Measurements from ENCODE around the gene ISX. TPM values are rescaled to one million over a fixed set of nuclear protein-coding genes. Genes with fewer than 3 reads are reported as not detected.

Gene ISX
- total and polyA plus RNA-seq, 9 of the 15 experiments (the other 6 are each of a cell fraction or from before 2014, with no cell fraction given) = 0.03 to 0.36 (median 0.07) TPM

DNA sequence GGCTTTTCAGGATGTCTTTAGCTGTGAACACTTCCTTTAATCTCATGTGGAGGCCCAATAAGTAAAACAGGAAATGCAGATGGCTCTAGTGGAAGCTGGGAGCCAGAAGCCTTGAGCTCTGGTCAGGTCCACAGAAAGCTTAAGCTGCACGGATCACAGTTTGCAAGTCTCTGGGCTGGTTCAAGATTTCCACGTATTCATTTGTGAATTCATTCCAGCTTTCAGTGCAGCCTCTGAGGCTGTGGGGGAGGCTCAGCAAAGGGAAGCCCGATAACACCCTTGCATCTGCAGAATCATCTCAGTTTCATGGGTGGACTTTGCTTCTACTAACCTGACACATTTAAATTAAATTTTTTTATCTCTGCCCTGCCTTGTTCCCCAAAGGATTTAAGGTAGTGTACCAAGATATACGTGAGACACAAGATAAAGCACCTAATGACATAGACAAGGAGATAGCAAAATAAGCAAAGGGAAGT, 65.6 kb downstream of the ISX start (continued):
- TF ChIP-seq TEAD4 (IDR thresholded peaks at IDR 0.05; ENCODE audit: low read length) (peak; percentile 61), TEAD4 (CRISPR knock-in tag; IDR thresholded peaks at IDR 0.05; ENCODE audit: borderline replicate concordance) (no peak), FUS (optimal IDR thresholded peaks at IDR 0.05; ENCODE audit: low read depth, low read length) (no peak), XRCC3 (IDR thresholded peaks at IDR 0.05) (no peak), SIRT6 (IDR thresholded peaks at IDR 0.05; ENCODE audit: low read depth, low read length) (no peak), KLF13 (tag; IDR thresholded peaks at IDR 0.05; ENCODE audit: borderline replicate concordance, low read depth) (no peak), ZNF695 (CRISPR knock-in tag; IDR thresholded peaks at IDR 0.05) (no peak), NFATC3 (IDR thresholded peaks at IDR 0.05) (no peak), MIER1 (IDR thresholded peaks at IDR 0.05; ENCODE audit: low read depth) (no peak), PHF20 (IDR thresholded peaks at IDR 0.05; ENCODE audit: partially characterized antibody) (no peak), ZNF23 (CRISPR knock-in tag; IDR thresholded peaks at IDR 0.05) (no peak), ZNF766 (CRISPR knock-in tag; conservative IDR thresholded peaks at IDR 0.05) (no peak), GTF2F1 (IDR thresholded peaks at IDR 0.05; ENCODE audit: low read depth, low read length) (no peak), CBFB (CRISPR knock-in tag; IDR thresholded peaks at IDR 0.05) (no peak), HDAC1 (IDR thresholded peaks at IDR 0.05) (0 out of 4 replicates have a peak, but pooled peaks of 1 of the 2 experiments have one; percentile 25), CBX3 (IDR thresholded peaks at IDR 0.05; ENCODE audit: borderline replicate concordance in 1 of 2, low read length in 2 of 2) (no peak), CBX2 (IDR thresholded peaks at IDR 0.05; ENCODE audit: insufficient read depth, low read length, poor library complexity, severe bottlenecking) (no peak), CREM (IDR thresholded peaks at IDR 0.05; ENCODE audit: low read depth) (peak; percentile 26; the same call in 1 of the 2 replicates), NR3C1 (CRISPR knock-in tag; IDR thresholded peaks at IDR 0.05) (no peak), ZZZ3 (IDR thresholded peaks at IDR 0.05) (no peak)
- TF ChIP-seq, protein P1, sequence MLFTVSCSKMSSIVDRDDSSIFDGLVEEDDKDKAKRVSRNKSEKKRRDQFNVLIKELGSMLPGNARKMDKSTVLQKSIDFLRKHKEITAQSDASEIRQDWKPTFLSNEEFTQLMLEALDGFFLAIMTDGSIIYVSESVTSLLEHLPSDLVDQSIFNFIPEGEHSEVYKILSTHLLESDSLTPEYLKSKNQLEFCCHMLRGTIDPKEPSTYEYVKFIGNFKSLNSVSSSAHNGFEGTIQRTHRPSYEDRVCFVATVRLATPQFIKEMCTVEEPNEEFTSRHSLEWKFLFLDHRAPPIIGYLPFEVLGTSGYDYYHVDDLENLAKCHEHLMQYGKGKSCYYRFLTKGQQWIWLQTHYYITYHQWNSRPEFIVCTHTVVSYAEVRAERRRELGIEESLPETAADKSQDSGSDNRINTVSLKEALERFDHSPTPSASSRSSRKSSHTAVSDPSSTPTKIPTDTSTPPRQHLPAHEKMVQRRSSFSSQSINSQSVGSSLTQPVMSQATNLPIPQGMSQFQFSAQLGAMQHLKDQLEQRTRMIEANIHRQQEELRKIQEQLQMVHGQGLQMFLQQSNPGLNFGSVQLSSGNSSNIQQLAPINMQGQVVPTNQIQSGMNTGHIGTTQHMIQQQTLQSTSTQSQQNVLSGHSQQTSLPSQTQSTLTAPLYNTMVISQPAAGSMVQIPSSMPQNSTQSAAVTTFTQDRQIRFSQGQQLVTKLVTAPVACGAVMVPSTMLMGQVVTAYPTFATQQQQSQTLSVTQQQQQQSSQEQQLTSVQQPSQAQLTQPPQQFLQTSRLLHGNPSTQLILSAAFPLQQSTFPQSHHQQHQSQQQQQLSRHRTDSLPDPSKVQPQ (CRISPR knock-in tag; IDR thresholded peaks at IDR 0.05; ENCODE audit: borderline replicate concordance) = no peak
- TF ChIP-seq, protein P2, sequence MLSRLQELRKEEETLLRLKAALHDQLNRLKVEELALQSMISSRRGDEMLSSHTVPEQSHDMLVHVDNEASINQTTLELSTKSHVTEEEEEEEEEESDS (CRISPR knock-in tag; IDR thresholded peaks at IDR 0.05) = no peak
- TF ChIP-seq, protein P3, sequence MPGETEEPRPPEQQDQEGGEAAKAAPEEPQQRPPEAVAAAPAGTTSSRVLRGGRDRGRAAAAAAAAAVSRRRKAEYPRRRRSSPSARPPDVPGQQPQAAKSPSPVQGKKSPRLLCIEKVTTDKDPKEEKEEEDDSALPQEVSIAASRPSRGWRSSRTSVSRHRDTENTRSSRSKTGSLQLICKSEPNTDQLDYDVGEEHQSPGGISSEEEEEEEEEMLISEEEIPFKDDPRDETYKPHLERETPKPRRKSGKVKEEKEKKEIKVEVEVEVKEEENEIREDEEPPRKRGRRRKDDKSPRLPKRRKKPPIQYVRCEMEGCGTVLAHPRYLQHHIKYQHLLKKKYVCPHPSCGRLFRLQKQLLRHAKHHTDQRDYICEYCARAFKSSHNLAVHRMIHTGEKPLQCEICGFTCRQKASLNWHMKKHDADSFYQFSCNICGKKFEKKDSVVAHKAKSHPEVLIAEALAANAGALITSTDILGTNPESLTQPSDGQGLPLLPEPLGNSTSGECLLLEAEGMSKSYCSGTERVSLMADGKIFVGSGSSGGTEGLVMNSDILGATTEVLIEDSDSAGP (CRISPR knock-in tag; IDR thresholded peaks at IDR 0.05) = no peak
- TF ChIP-seq, protein P4, sequence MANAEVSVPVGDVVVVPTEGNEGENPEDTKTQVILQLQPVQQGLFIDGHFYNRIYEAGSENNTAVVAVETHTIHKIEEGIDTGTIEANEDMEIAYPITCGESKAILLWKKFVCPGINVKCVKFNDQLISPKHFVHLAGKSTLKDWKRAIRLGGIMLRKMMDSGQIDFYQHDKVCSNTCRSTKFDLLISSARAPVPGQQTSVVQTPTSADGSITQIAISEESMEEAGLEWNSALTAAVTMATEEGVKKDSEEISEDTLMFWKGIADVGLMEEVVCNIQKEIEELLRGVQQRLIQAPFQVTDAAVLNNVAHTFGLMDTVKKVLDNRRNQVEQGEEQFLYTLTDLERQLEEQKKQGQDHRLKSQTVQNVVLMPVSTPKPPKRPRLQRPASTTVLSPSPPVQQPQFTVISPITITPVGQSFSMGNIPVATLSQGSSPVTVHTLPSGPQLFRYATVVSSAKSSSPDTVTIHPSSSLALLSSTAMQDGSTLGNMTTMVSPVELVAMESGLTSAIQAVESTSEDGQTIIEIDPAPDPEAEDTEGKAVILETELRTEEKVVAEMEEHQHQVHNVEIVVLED (CRISPR knock-in tag; IDR thresholded peaks at IDR 0.05) = no peak
